ENCODE data around the gene OTUD5. TPM values are rescaled to one million over a fixed set of nuclear protein-coding genes. Genes with fewer than 3 reads are reported as not detected.
A peak's percentile ranks its signal among the peaks of the same experiment; 100 is the strongest.

The OTUD5 gene
- total RNA-seq, 8 experiments from 2014 or later, result 22.0 to 49.8 (median 36.6) TPM

- in situ Hi-C loops (cut with MboI; ENCODE audit: low pct_unique_long_range_greater_than_20kb in 2 of 9, low sequenced_read_pairs in 9 of 9, unreplicated experiment in 9 of 9), result no loop called here
- ATAC-seq (replicated peaks in 6 of 8), result no peak
- Histone ChIP-seq H3K4me1 (replicated peaks in 1 of 2) (peaks cover 3 to 11% of the 10 kb centered on the region in 2 donors), H3K4me3 (no peak overlapping the region), H3K27ac (no peak overlapping the region)
- 63 to 100% (median 89%) methylated on average over 1 to 9 of the region's 28 CpGs; no CpG with 5 or more reads in 6 of the 10 experiments for WGBS, 10 experiments
These were observed 12.1 kb upstream of the OTUD5 start for GRCh38 chrX:48969471-48969870.

- WGBS, 10 experiments, result 0 to 100% (median 33%) methylated on average over 1 of the region's 1 CpG; no CpG with 5 or more reads in 7 of the 10 experiments
- Histone ChIP-seq H3K4me3 (no peak overlapping the region), H3K4me1 (replicated peaks in 1 of 2) (peaks cover 3 to 11% of the 10 kb centered on the region in 2 donors), H3K27ac (no peak overlapping the region)
- ATAC-seq (replicated peaks in 6 of 8), result no peak
- in situ Hi-C loops (cut with MboI; ENCODE audit: low pct_unique_long_range_greater_than_20kb in 2 of 9, low sequenced_read_pairs in 9 of 9, unreplicated experiment in 9 of 9), result no loop called here
These were observed 11.0 kb upstream of the OTUD5 start for GRCh38 chrX:48968377-48968776.

- 30% methylated on average over 5 of the region's 15 CpGs; no CpG with 5 or more reads in 9 of the 10 experiments for WGBS, 10 experiments
- in situ Hi-C loops (cut with MboI; ENCODE audit: low pct_unique_long_range_greater_than_20kb in 2 of 9, low sequenced_read_pairs in 9 of 9, unreplicated experiment in 9 of 9), result no loop called here
- no peak overlapping the region for H3K27ac ChIP-seq
- H3K4me3 ChIP-seq, result no peak overlapping the region
- ATAC-seq (replicated peaks in 6 of 8), result peak in 1 of 8 experiments; percentile 12
- H3K4me1 ChIP-seq (replicated peaks in 1 of 2), result peaks cover 0 to 4% of the 10 kb centered on the region in 2 donors
These were observed 9.6 kb upstream of the OTUD5 start for GRCh38 chrX:48966796-48967579.

DNA sequence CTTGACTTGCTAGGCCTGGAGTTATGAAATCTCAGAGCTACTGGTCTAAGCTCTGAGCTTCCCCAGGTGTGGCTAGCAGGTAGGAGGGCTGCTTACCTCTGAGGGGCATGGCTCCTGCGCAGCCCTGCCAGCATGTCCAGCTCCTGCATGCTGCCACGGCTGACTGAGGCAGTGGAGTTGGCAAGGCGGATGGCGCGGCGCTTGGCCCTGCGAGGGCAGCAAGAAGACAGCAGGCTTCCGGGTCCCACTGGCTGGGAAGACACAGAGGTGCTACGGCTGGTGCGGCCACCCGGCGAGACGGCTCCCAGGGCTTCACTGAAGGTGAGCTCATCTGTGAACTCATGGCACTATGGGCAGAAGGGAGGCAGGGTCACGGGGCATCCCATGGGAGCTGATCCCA is 8.6 kb upstream of the OTUD5 start:
- ATAC-seq (replicated peaks in 6 of 8), result no peak
- in situ Hi-C loops (cut with MboI; ENCODE audit: low pct_unique_long_range_greater_than_20kb in 2 of 9, low sequenced_read_pairs in 9 of 9, unreplicated experiment in 9 of 9), result no loop called here
- no CpG with 5 or more reads among the region's 14 CpGs for WGBS, 10 experiments
- Histone ChIP-seq H3K4me1 (replicated peaks in 1 of 2) (no peaks in the 10 kb centered on the region), H3K27ac (no peak overlapping the region), H3K4me3 (no peak overlapping the region)

- in situ Hi-C loops (cut with MboI; ENCODE audit: low pct_unique_long_range_greater_than_20kb in 2 of 9, low sequenced_read_pairs in 9 of 9, unreplicated experiment in 9 of 9), result no loop called here
- Histone ChIP-seq H3K4me3 (no peak overlapping the region), H3K27ac (peak overlapping the region in 1 of 2 donors; percentile 16), H3K4me1 (replicated peaks in 1 of 2) (peaks cover 0 to 5% of the 10 kb centered on the region in 2 donors)
- 0 to 28% (median 22%) methylated on average over 1 to 3 of the region's 5 CpGs; no CpG with 5 or more reads in 7 of the 10 experiments for WGBS, 10 experiments
- peak in 3 of 8 experiments; percentile 19 to 28 (median 25) for ATAC-seq (replicated peaks in 6 of 8)
These were observed 4.2 kb upstream of the OTUD5 start for GRCh38 chrX:48961585-48962091.

DNA sequence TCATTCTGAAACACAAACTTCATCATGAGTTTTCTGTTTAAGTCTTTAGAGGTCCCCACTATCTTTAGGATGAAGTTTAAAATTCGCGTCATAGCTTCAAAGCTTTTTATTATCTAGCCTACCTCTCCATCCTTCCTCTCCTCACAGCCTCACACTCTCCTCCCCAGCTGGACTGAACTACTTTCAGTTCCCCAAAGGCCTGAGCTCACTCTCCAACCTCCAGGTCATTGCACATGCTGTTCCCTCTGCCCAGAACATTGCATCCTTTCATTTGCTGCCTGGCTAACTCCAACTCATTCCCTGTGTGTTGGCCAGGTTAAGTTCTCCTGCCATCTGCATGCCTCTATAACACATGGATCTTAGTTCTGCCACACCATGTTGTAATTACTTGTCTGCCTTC is 2.9 kb upstream of the OTUD5 start:
- peaks cover 2 to 11% of the 10 kb centered on the region in 2 donors for H3K4me1 ChIP-seq (replicated peaks in 1 of 2)
- WGBS, 10 experiments, result 71 to 83% (median 82%) methylated on average over 1 to 2 of the region's 2 CpGs; no CpG with 5 or more reads in 6 of the 10 experiments
- in situ Hi-C loops (cut with MboI; ENCODE audit: low pct_unique_long_range_greater_than_20kb in 2 of 9, low sequenced_read_pairs in 9 of 9, unreplicated experiment in 9 of 9), result no loop called here
- H3K4me3 ChIP-seq, result no peak overlapping the region
- ATAC-seq (replicated peaks in 6 of 8), result no peak
- no peak overlapping the region for H3K27ac ChIP-seq

DNA sequence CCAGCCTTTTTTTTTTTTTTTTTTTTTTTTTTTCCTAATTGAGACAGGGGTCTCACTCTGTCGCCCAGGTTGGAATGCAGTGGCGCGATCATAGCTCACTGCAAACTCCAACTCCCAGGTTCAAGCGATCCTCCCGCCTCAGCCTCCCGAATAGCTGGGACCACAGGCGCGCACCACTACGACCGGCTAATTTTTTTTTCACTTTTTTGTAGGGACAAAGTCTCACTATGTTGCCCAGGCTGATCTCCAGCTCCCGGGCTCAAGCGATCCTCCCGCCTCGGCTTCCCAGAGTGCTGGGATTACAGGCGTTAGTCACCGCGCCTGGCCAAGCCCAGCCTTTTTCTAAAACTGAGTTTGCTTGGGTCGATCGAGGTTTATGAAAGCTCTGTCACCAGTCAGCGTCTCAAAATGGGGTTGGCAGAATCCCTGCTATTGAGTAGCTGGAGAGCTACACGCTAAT is 1.3 kb upstream of the OTUD5 start:
- in situ Hi-C loops (cut with MboI; ENCODE audit: low pct_unique_long_range_greater_than_20kb in 2 of 9, low sequenced_read_pairs in 9 of 9, unreplicated experiment in 9 of 9), result no loop called here
- Histone ChIP-seq H3K27ac (peak overlapping the region; percentile 90 to 98), H3K4me1 (replicated peaks in 1 of 2) (peaks cover 2 to 11% of the 10 kb centered on the region in 2 donors), H3K4me3 (peak overlapping the region; percentile 38 to 90 (median 61))
- peak; percentile 0 to 18 (median 8) for ATAC-seq (replicated peaks in 6 of 8)
- WGBS, 10 experiments, result 0 to 24% (median 11%) methylated on average over 3 to 9 of the region's 21 CpGs; no CpG with 5 or more reads in 6 of the 10 experiments

- peak overlapping the region; percentile 98 to 99 for H3K27ac ChIP-seq
- 0 to 33% (median 10%) methylated on average over 1 to 41 of the region's 66 CpGs; no CpG with 5 or more reads in 6 of the 10 experiments for WGBS, 10 experiments
- peaks cover 2 to 11% of the 10 kb centered on the region in 2 donors for H3K4me1 ChIP-seq (replicated peaks in 1 of 2)
- peak; percentile 71 to 95 (median 92) for ATAC-seq (replicated peaks in 6 of 8)
- peak overlapping the region; percentile 56 to 90 (median 67) for H3K4me3 ChIP-seq
- in situ Hi-C loops (cut with MboI; ENCODE audit: low pct_unique_long_range_greater_than_20kb in 2 of 9, low sequenced_read_pairs in 9 of 9, unreplicated experiment in 9 of 9), result no loop called here
These were observed 624 bp upstream of the OTUD5 start for GRCh38 chrX:48957827-48958634.

DNA sequence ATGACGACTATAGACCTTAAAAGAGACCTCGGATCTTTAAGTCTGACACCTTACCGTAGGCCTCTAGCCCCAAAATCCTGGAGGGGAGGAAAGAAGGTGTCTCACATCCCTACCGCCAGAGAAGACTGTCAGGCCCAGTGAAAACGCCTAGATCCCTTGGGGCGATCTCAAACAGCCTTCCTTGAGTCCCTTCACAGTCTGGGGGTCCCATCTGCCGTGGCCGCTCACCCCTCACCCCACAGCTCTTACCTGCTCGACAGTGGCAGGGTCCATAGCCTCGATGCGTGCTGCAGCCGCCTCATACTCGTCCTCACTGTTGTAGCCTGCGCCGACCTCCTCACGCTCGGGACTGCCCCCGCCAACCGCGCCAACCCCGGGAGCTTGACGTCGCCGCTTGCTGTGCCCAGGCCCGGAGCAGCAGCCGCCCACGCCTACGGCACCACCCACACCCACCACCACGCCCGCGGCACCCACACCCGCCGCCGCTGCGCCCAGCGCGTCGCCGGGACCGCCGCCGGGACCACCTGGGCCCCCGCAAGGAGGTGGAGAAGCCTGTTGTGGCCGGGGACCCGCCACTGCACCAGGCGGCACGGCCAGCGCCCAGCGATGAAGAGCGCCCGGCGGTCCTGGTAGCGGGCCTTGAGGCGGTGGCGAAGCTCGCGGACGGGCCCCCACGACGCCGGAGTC is 536 bp downstream of the OTUD5 start:
- ATAC-seq (replicated peaks in 6 of 8), result no peak
- Histone ChIP-seq H3K4me3 (peak overlapping the region; percentile 56 to 90 (median 67)), H3K27ac (peak overlapping the region; percentile 98 to 99), H3K4me1 (replicated peaks in 1 of 2) (peaks cover 2 to 11% of the 10 kb centered on the region in 2 donors)
- in situ Hi-C loops (cut with MboI; ENCODE audit: low pct_unique_long_range_greater_than_20kb in 2 of 9, low sequenced_read_pairs in 9 of 9, unreplicated experiment in 9 of 9), result no loop called here
- 7% methylated on average over 4 of the region's 61 CpGs; no CpG with 5 or more reads in 9 of the 10 experiments for WGBS, 10 experiments

DNA sequence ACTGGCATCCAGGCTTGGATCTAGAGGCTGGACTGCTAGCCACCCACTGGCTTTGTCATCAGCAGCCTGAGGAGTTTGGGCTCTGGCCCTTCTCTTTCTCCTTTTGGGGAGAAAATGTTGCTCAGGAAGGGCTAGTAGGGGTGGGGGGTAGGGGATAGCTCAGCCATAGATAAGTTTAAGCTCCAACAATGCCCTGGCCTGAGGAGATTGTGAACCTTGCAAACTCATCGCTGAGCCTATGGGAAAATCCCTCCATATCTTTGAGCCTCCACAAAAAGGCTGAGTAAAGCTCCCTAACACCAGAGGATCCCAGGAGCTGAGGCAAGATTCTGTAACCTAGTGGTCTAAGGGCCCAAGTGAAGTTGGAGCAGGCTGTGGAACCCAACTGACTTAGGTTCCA is 8.8 kb downstream of the OTUD5 start:
- in situ Hi-C loops (cut with MboI; ENCODE audit: low pct_unique_long_range_greater_than_20kb in 2 of 9, low sequenced_read_pairs in 9 of 9, unreplicated experiment in 9 of 9), result no loop called here

GRCh38 chrX:48945517-48946348 is 11.7 kb downstream of the OTUD5 start:
- WGBS, 10 experiments, result 20 to 22% (median 21%) methylated on average over 1 to 3 of the region's 8 CpGs; no CpG with 5 or more reads in 7 of the 10 experiments
- Histone ChIP-seq H3K4me1 (replicated peaks in 1 of 2) (peaks cover 0 to 2% of the 10 kb centered on the region in 2 donors), H3K27ac (no peak overlapping the region), H3K4me3 (no peak overlapping the region)
- ATAC-seq (replicated peaks in 6 of 8), result peak; percentile 43 to 80 (median 70)
- in situ Hi-C loops (cut with MboI; ENCODE audit: low pct_unique_long_range_greater_than_20kb in 2 of 9, low sequenced_read_pairs in 9 of 9, unreplicated experiment in 9 of 9), result no loop called here

More for the DNA sequence above, 8.8 kb downstream of the OTUD5 start:
- WGBS, 10 experiments, result 100% methylated on average over 1 of the region's 1 CpG; no CpG with 5 or more reads in 9 of the 10 experiments
- no peak for ATAC-seq (replicated peaks in 6 of 8)
- Histone ChIP-seq H3K4me3 (no peak overlapping the region), H3K27ac (no peak overlapping the region), H3K4me1 (replicated peaks in 1 of 2) (peaks cover 0 to 2% of the 10 kb centered on the region in 2 donors)

DNA sequence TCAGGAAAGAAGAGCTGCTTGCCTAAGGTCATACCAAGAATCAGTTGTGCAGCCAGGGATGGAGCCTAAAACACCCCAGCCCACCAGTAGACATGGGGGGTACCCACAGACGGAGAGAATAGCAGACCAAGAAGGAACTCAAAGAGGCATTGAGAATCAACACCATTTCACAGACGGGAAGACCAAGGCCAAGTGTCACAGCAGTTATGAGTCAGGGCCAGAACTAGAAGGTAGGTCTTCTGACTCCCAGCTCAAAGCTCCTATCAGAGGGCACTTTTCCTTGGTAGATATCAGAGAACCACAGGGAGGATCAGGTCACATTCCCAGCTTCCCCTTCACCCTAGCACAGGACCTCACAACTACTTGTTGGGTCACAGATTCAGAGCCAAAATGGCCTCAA is 14.5 kb downstream of the OTUD5 start:
- 10 to 53% methylated on average over 2 of the region's 2 CpGs; no CpG with 5 or more reads in 8 of the 10 experiments for WGBS, 10 experiments
- ATAC-seq (replicated peaks in 6 of 8), result no peak
- H3K4me1 ChIP-seq (replicated peaks in 1 of 2), result peaks cover 0 to 2% of the 10 kb centered on the region in 2 donors
- no peak overlapping the region for H3K27ac ChIP-seq
- in situ Hi-C loops (cut with MboI; ENCODE audit: low pct_unique_long_range_greater_than_20kb in 2 of 9, low sequenced_read_pairs in 9 of 9, unreplicated experiment in 9 of 9), result no loop called here
- H3K4me3 ChIP-seq, result no peak overlapping the region

Measured in motor neuron (in vitro differentiated cells).